Mesendoderm (in vitro differentiated cells): Measurements from ENCODE around the gene MCU.

ENCODE experiments used
- DNase-seq: peaks from one replicate; pipeline ENCODE4 v3.0.0; 2013
- H2AK5ac ChIP-seq: 2 replicates; pipeline ENCODE4 v1.6.1; 2013; ENCODE audit warnings: low read length, inconsistent platforms
- H2BK120ac ChIP-seq: 2 replicates; pipeline ENCODE4 v1.6.1; 2013; ENCODE audit warnings: low read depth, mild to moderate bottlenecking, low read length, moderate library complexity, mixed read lengths
- H2BK15ac ChIP-seq: replicated peaks from 2 replicates; pipeline ENCODE4 v1.6.1; 2013; ENCODE audit warnings: low read depth, mild to moderate bottlenecking, moderate library complexity
- H2BK5ac ChIP-seq: 2 replicates; pipeline ENCODE4 v1.6.1; 2013; ENCODE audit warnings: low read length, inconsistent platforms
- H3K18ac ChIP-seq: 2 replicates; pipeline ENCODE4 v1.6.1; 2013; ENCODE audit warnings: mild to moderate bottlenecking, low read length, mixed read lengths
- H3K23ac ChIP-seq: one replicate; pipeline ENCODE4 v1.6.1; 2013; ENCODE audit warnings: low read length
- H3K27ac ChIP-seq: 2 replicates; pipeline ENCODE4 v1.5.1; 2013; ENCODE audit warnings: low read depth, mild to moderate bottlenecking, inconsistent platforms, low read length, moderate library complexity
- H3K27me3 ChIP-seq: 2 replicates; pipeline ENCODE4 v1.6.1; 2013; ENCODE audit warnings: low read length, control low read depth, mild to moderate bottlenecking, inconsistent platforms; ENCODE audit not compliant: insufficient read depth, poor library complexity
- H3K36me3 ChIP-seq: 2 replicates; pipeline ENCODE4 v1.6.1; 2013; ENCODE audit warnings: low read length, inconsistent platforms; ENCODE audit not compliant: control insufficient read depth, insufficient read depth
- H3K4ac ChIP-seq: one replicate; pipeline ENCODE4 v1.6.1; 2013; ENCODE audit warnings: low read depth, mild to moderate bottlenecking, low read length, moderate library complexity
- H3K4me1 ChIP-seq: 2 replicates; pipeline ENCODE4 v1.6.1; 2013; ENCODE audit warnings: low read depth, low read length, inconsistent platforms; ENCODE audit not compliant: control insufficient read depth
- H3K4me2 ChIP-seq: 2 replicates; pipeline ENCODE4 v1.6.1; 2013; ENCODE audit warnings: low read length
- H3K4me3 ChIP-seq: 2 replicates; pipeline ENCODE4 v1.5.1; 2013; ENCODE audit warnings: mild to moderate bottlenecking, low read length
- H3K56ac ChIP-seq: one replicate; pipeline ENCODE4 v1.6.1; 2013; ENCODE audit warnings: low read length
- H3K79me1 ChIP-seq: 2 replicates; pipeline ENCODE4 v1.6.1; 2013; ENCODE audit warnings: low read length, inconsistent platforms
- H3K79me2 ChIP-seq: 2 replicates; pipeline ENCODE4 v1.6.1; 2013; ENCODE audit warnings: mild to moderate bottlenecking, low read length; ENCODE audit not compliant: control insufficient read depth, insufficient read depth
- H3K9ac ChIP-seq: 2 replicates; pipeline ENCODE4 v1.6.1; 2013; ENCODE audit warnings: low read length, inconsistent platforms
- H4K5ac ChIP-seq: one replicate; pipeline ENCODE4 v1.6.1; 2013; ENCODE audit warnings: low read length
- H4K8ac ChIP-seq: one replicate; pipeline ENCODE4 v1.6.1; 2013; ENCODE audit warnings: low read depth, mild to moderate bottlenecking, control low read depth, low read length, moderate library complexity
- WGBS: extraction: QIAGEN DNeasy Blood & Tissue Kit; methylation state at CpG from one replicate; pipeline ENCODE4 v1.1.7; 2013; ENCODE audit warnings: low lambda C conversion rate, missing lambda C conversion rate; ENCODE audit not compliant: insufficient coverage; ENCODE audit errors: extremely low coverage; 5-methylcytosine and 5-hydroxymethylcytosine counted together

MCU gene

GRCh38 chr10:72747521-72747920 lies 55.6 kb downstream of the MCU start:
- Histone ChIP-seq H3K18ac (no peak overlapping the region), H2AK5ac (no peak overlapping the region), H2BK120ac (no peak overlapping the region), H3K27ac (no peak overlapping the region), H4K8ac (no peak overlapping the region), H3K4ac (no peak overlapping the region), H3K23ac (no peak overlapping the region), H2BK5ac (no peak overlapping the region), H3K4me2 (no peak overlapping the region), H3K79me2 (peaks cover 3% of the 10 kb centered on the region), H3K79me1 (peaks cover 4% of the 10 kb centered on the region), H3K9ac (no peak overlapping the region), H2BK15ac (no peak overlapping the region), H4K5ac (no peak overlapping the region), H3K4me3 (no peak overlapping the region), H3K36me3 (no peaks in the 10 kb centered on the region), H3K27me3 (no peaks in the 10 kb centered on the region), H3K4me1 (peaks cover 2% of the 10 kb centered on the region), H3K56ac (no peak overlapping the region)
- no peak for DNase-seq
- WGBS = no CpG with 5 or more reads among the region's 8 CpGs

- peaks cover 10% of the 10 kb centered on the region for H3K4me1 ChIP-seq
- H2BK5ac ChIP-seq = no peak overlapping the region
- H3K4me2 ChIP-seq = no peak overlapping the region
- no peaks in the 10 kb centered on the region for H3K27me3 ChIP-seq
- H3K4ac ChIP-seq = peak overlapping the region; percentile 9
- no peak overlapping the region for H3K56ac ChIP-seq
- H3K9ac ChIP-seq = no peak overlapping the region
- no peak overlapping the region for H3K4me3 ChIP-seq
- H4K5ac ChIP-seq = no peak overlapping the region
- peak overlapping the region; percentile 43 for H3K18ac ChIP-seq
- no peaks in the 10 kb centered on the region for H3K36me3 ChIP-seq
- H3K23ac ChIP-seq = no peak overlapping the region
- H2AK5ac ChIP-seq = peak overlapping the region; percentile 27
- no peak overlapping the region for H2BK120ac ChIP-seq
- no peak overlapping the region for H3K27ac ChIP-seq
- H4K8ac ChIP-seq = no peak overlapping the region
- WGBS = no CpG with 5 or more reads among the region's 3 CpGs
- no peak overlapping the region for H2BK15ac ChIP-seq
- peak; percentile 58 for DNase-seq
- H3K79me1 ChIP-seq = peaks cover 10% of the 10 kb centered on the region
- H3K79me2 ChIP-seq = peaks cover 5% of the 10 kb centered on the region
Measured at GRCh38 chr10:72753760-72754231, 61.9 kb downstream of the MCU start.

GRCh38 chr10:72754275-72755032 lies 62.5 kb downstream of the MCU start:
- H3K27ac ChIP-seq = no peak overlapping the region
- H2BK120ac ChIP-seq = no peak overlapping the region
- H3K79me2 ChIP-seq = peaks cover 4% of the 10 kb centered on the region
- H2AK5ac ChIP-seq = peak overlapping the region; percentile 75
- no peaks in the 10 kb centered on the region for H3K36me3 ChIP-seq
- H3K4me3 ChIP-seq = no peak overlapping the region
- no peak overlapping the region for H4K5ac ChIP-seq
- peaks cover 10% of the 10 kb centered on the region for H3K79me1 ChIP-seq
- H2BK15ac ChIP-seq = no peak overlapping the region
- peak overlapping the region; percentile 43 for H3K18ac ChIP-seq
- H2BK5ac ChIP-seq = peak overlapping the region; percentile 37
- no peak overlapping the region for H3K4me2 ChIP-seq
- peak overlapping the region; percentile 57 for H3K56ac ChIP-seq
- no peak overlapping the region for H3K4ac ChIP-seq
- H3K27me3 ChIP-seq = no peaks in the 10 kb centered on the region
- no CpG with 5 or more reads among the region's 2 CpGs for WGBS
- no peak for DNase-seq
- peaks cover 10% of the 10 kb centered on the region for H3K4me1 ChIP-seq
- no peak overlapping the region for H3K9ac ChIP-seq
- no peak overlapping the region for H4K8ac ChIP-seq
- H3K23ac ChIP-seq = no peak overlapping the region

GRCh38 chr10:72756674-72757385 lies 64.9 kb downstream of the MCU start:
- Histone ChIP-seq H3K79me1 (peaks cover 8% of the 10 kb centered on the region), H3K27ac (peak overlapping the region; percentile 46), H3K56ac (peak overlapping the region; percentile 17), H3K36me3 (no peaks in the 10 kb centered on the region), H2BK15ac (no peak overlapping the region), H3K79me2 (peaks cover 5% of the 10 kb centered on the region), H3K18ac (peak overlapping the region; percentile 39), H3K4me2 (no peak overlapping the region), H3K4me3 (no peak overlapping the region), H3K4me1 (peaks cover 10% of the 10 kb centered on the region), H4K8ac (peak overlapping the region; percentile 86), H3K27me3 (no peaks in the 10 kb centered on the region), H2AK5ac (no peak overlapping the region), H2BK5ac (no peak overlapping the region), H3K4ac (no peak overlapping the region), H3K23ac (no peak overlapping the region), H3K9ac (no peak overlapping the region), H4K5ac (no peak overlapping the region), H2BK120ac (no peak overlapping the region)
- WGBS = no CpG with 5 or more reads among the region's 7 CpGs
- DNase-seq = peak; percentile 59

GRCh38 chr10:72757732-72758131 lies 65.8 kb downstream of the MCU start:
- no peak overlapping the region for H3K4me2 ChIP-seq
- H3K56ac ChIP-seq = no peak overlapping the region
- H3K79me1 ChIP-seq = peaks cover 8% of the 10 kb centered on the region
- H3K18ac ChIP-seq = peak overlapping the region; percentile 75
- H2BK5ac ChIP-seq = no peak overlapping the region
- H3K4me3 ChIP-seq = no peak overlapping the region
- H3K4ac ChIP-seq = no peak overlapping the region
- H3K27me3 ChIP-seq = no peaks in the 10 kb centered on the region
- no peak for DNase-seq
- H3K36me3 ChIP-seq = no peaks in the 10 kb centered on the region
- peaks cover 5% of the 10 kb centered on the region for H3K79me2 ChIP-seq
- peaks cover 10% of the 10 kb centered on the region for H3K4me1 ChIP-seq
- H4K5ac ChIP-seq = no peak overlapping the region
- H3K9ac ChIP-seq = no peak overlapping the region
- H2BK120ac ChIP-seq = no peak overlapping the region
- no peak overlapping the region for H4K8ac ChIP-seq
- H2BK15ac ChIP-seq = no peak overlapping the region
- H3K27ac ChIP-seq = no peak overlapping the region
- H3K23ac ChIP-seq = no peak overlapping the region
- WGBS = no CpG with 5 or more reads among the region's 2 CpGs
- no peak overlapping the region for H2AK5ac ChIP-seq
